IMR-90 (cell line): Measurements from ENCODE around the gene MAGI3. TPM values are rescaled to one million over a fixed set of nuclear protein-coding genes. Genes with fewer than 3 reads are reported as not detected.
"Not testable (repeated sequence)": the region's sequence is repeated elsewhere in the genome, so short reads cannot be mapped to it uniquely, and the experiment has no call there.

Source experiments
- ATAC-seq: fragments of 200-7000 bp; cut with Tn5 transposase; 2 replicates; pipeline ENCODE4 v1.9.1; 2020; ENCODE audit warnings: low read depth, mild to moderate bottlenecking, moderate library complexity
- BruUV-seq: library from RNA; stranded (reverse); fragments of 400-500 nt; replicated peaks from 2 replicates; lab custom pipeline; 2021; lab: Mats Ljungman, UMichigan
- CTCF ChIA-PET: fragments of 300-600 bp; formaldehyde crosslinking; extraction: SDS; loops from one replicate; lab custom pipeline; 2021; ENCODE audit warnings: antibody characterized with exemption; lab: Yijun Ruan, JAX
- POLR2A ChIA-PET: fragments of 300-600 bp; sonication (Branson Sonifier 250); formaldehyde crosslinking; loops from one replicate; lab custom pipeline; 2022; ENCODE audit warnings: antibody characterized with exemption; ENCODE audit not compliant: unreplicated experiment; lab: Charles Lee
- DNase-seq: peaks from one replicate; pipeline ENCODE4 v3.0.0; 2013
- H2AFZ ChIP-seq: replicated peaks from 2 replicates; pipeline ENCODE3; 2013; ENCODE audit warnings: low read length, mild to moderate bottlenecking; ENCODE audit not compliant: poor library complexity
- H2AK5ac ChIP-seq: 2 replicates; pipeline ENCODE4 v1.6.1; 2013; ENCODE audit warnings: low read depth, low read length, inconsistent platforms
- H2AK9ac ChIP-seq: replicated peaks from 2 replicates; pipeline ENCODE3; 2013; ENCODE audit warnings: mild to moderate bottlenecking, low read depth, low read length, moderate library complexity; ENCODE audit not compliant: poor library complexity
- H2BK120ac ChIP-seq: 2 replicates; pipeline ENCODE4 v1.6.1; 2013; ENCODE audit warnings: low read depth, low read length, inconsistent platforms
- H2BK15ac ChIP-seq: 3 replicates; pipeline ENCODE4 v1.6.1; 2013; ENCODE audit warnings: low read depth, low read length, inconsistent platforms
- H2BK20ac ChIP-seq: 2 replicates; pipeline ENCODE4 v1.6.1; 2013; ENCODE audit warnings: low read depth, mild to moderate bottlenecking, inconsistent platforms, low read length, moderate library complexity
- H2BK5ac ChIP-seq: 2 replicates; pipeline ENCODE4 v1.6.1; 2013; ENCODE audit warnings: mild to moderate bottlenecking, low read depth, low read length, inconsistent platforms; ENCODE audit not compliant: poor library complexity, severe bottlenecking
- H3K14ac ChIP-seq: replicated peaks from 2 replicates; pipeline ENCODE4 v1.6.1; 2013; ENCODE audit warnings: low read depth, low read length, inconsistent platforms
- H3K18ac ChIP-seq: 2 replicates; pipeline ENCODE4 v1.6.1; 2013; ENCODE audit warnings: low read depth, low read length, control low read depth
- H3K23ac ChIP-seq: 2 replicates; pipeline ENCODE4 v1.6.1; 2013; ENCODE audit warnings: low read depth, low read length, inconsistent platforms
- H3K27ac ChIP-seq: 2 replicates; pipeline ENCODE4 v1.5.1; 2013; ENCODE audit warnings: mild to moderate bottlenecking, control low read depth, low read length; ENCODE audit not compliant: insufficient read depth
- H3K27me3 ChIP-seq: 2 replicates; pipeline ENCODE4 v1.6.1; 2013; ENCODE audit warnings: low read length; ENCODE audit not compliant: control insufficient read depth, insufficient read depth
- H3K36me3 ChIP-seq: 2 replicates; pipeline ENCODE4 v1.6.1; 2013; ENCODE audit warnings: low read length, mixed read lengths; ENCODE audit not compliant: control insufficient read depth, insufficient read depth
- H3K4ac ChIP-seq: 2 replicates; pipeline ENCODE4 v1.6.1; 2013; ENCODE audit warnings: low read depth, low read length, inconsistent platforms
- H3K4me1 ChIP-seq: 2 replicates; pipeline ENCODE4 v1.6.1; 2013; ENCODE audit warnings: low read length, mixed read lengths; ENCODE audit not compliant: control insufficient read depth, insufficient read depth
- H3K4me2 ChIP-seq: 2 replicates; pipeline ENCODE4 v1.6.1; 2013; ENCODE audit warnings: low read depth, mild to moderate bottlenecking, control low read depth, low read length, moderate library complexity
- H3K4me3 ChIP-seq: 2 replicates; pipeline ENCODE4 v1.5.1; 2013; ENCODE audit warnings: low read depth, mild to moderate bottlenecking, control low read depth, low read length, moderate library complexity; ENCODE audit not compliant: insufficient read depth
- H3K56ac ChIP-seq: 2 replicates; pipeline ENCODE4 v1.6.1; 2013; ENCODE audit warnings: low read length, inconsistent platforms; ENCODE audit not compliant: insufficient read depth; ENCODE audit errors: extremely low read depth
- H3K79me1 ChIP-seq, 2 experiments: 2 replicates each; pipeline ENCODE4 v1.6.1; 2013; ENCODE audit warnings: low read length in 2 of 2, inconsistent platforms in 1 of 2, low read depth in 1 of 2
- H3K9ac ChIP-seq: 2 replicates; pipeline ENCODE4 v1.6.1; 2013; ENCODE audit warnings: low read depth, low read length, control low read depth
- H3K9me1 ChIP-seq: 2 replicates; pipeline ENCODE4 v1.6.1; 2013; ENCODE audit warnings: low read length, inconsistent platforms; ENCODE audit not compliant: insufficient read depth
- H3K9me3 ChIP-seq: 2 replicates; pipeline ENCODE4 v1.6.1; 2013; ENCODE audit warnings: low read length; ENCODE audit not compliant: control insufficient read depth, insufficient read depth
- H4K20me1 ChIP-seq: 2 replicates; pipeline ENCODE4 v1.6.1; 2013; ENCODE audit warnings: low read length, inconsistent platforms; ENCODE audit not compliant: insufficient read depth
- H4K5ac ChIP-seq: 2 replicates; pipeline ENCODE4 v1.6.1; 2013; ENCODE audit warnings: mild to moderate bottlenecking, low read depth, low read length, control low read depth
- H4K8ac ChIP-seq, 2 experiments: 2 replicates each; pipeline ENCODE4 v1.6.1; 2013; ENCODE audit warnings: low read depth in 2 of 2, low read length in 2 of 2, control low read depth in 1 of 2, inconsistent platforms in 1 of 2
- H4K91ac ChIP-seq: 2 replicates; pipeline ENCODE4 v1.6.1; 2013; ENCODE audit warnings: low read depth, low read length, inconsistent platforms; ENCODE audit not compliant: insufficient read depth
- WGBS, 2 experiments: methylation state at CpG; one replicate each; pipeline versions ENCODE4 v1.1.5 to v1.1.7; 2013; ENCODE audit warnings: missing lambda C conversion rate in 2 of 2; ENCODE audit not compliant: insufficient read length in 1 of 2; ENCODE audit errors: extremely low coverage in 2 of 2; 5-methylcytosine and 5-hydroxymethylcytosine counted together
- dilution Hi-C: fragments of 300-500 bp; cut with HindIII; formaldehyde crosslinking; loops from one replicate; pipeline ENCODE4 v1.14.3; 2018; ENCODE audit warnings: low sequenced_read_pairs; ENCODE audit not compliant: unreplicated experiment
- in situ Hi-C: fragments of 300-500 bp; cut with MboI; formaldehyde crosslinking; loops from 3 replicates; pipeline ENCODE4 v1.14.3; 2019; ENCODE audit warnings: low sequenced_read_pairs, inconsistent platforms, mixed read lengths
- intact Hi-C: fragments of 100-400 bp; cut with micrococcal nuclease; formaldehyde crosslinking; loops from 2 replicates; pipeline ENCODE4 v1.10.0; 2022
- polyA plus RNA-seq, 3 experiments: library from polyadenylated mRNA; depleted of rRNA; stranded (reverse); fragments of >200 nt; gene quantifications; 2 replicates each; pipeline ENCODE4 v1.2.3, GENCODE V29; 2012; ENCODE audit warnings: low replicate concordance in 1 of 3
- total RNA-seq: library from RNA; depleted of rRNA; stranded (reverse); fragments of >200 nt; gene quantifications from 2 replicates; pipeline ENCODE4 v1.2.3, GENCODE V29; 2012

The MAGI3 gene
- total and polyA plus RNA-seq, 2 of the 4 experiments (the other 2 are of a cell fraction), result 2.5 to 8.8 TPM

DNA sequence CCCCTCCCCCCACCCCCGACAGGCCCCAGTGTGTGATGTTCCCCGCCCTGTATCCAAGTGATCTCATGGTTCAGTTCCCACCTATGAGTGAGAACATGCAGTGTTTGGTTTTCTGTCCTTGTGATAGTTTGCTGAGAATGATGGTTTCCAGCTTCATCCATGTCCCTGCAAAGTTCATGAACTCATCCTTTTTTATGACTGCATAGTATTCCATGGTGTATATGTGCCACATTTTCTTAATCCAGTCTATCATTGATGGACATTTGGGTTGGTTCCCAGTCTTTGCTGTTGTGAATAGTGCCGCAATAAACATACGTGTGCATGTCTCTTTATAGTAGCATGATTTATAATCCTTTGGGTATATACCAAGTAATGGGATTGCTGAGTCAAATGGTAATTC lies 21.7 kb downstream of the MAGI3 start:
- H4K91ac ChIP-seq, H2BK20ac ChIP-seq, H3K9me3 ChIP-seq, DNase-seq, H3K9ac ChIP-seq, H3K23ac ChIP-seq, H2AFZ ChIP-seq, H3K9me1 ChIP-seq, H3K4me3 ChIP-seq, H3K36me3 ChIP-seq, dilution Hi-C loops, ATAC-seq, H3K27ac ChIP-seq, H2BK15ac ChIP-seq, H3K4me1 ChIP-seq, H3K14ac ChIP-seq, H4K5ac ChIP-seq, H4K8ac ChIP-seq, POLR2A ChIA-PET, intact Hi-C loops, H2AK5ac ChIP-seq, H3K18ac ChIP-seq, H2BK5ac ChIP-seq, CTCF ChIA-PET, H2BK120ac ChIP-seq, H3K27me3 ChIP-seq, H4K20me1 ChIP-seq, H3K4ac ChIP-seq, H2AK9ac ChIP-seq, in situ Hi-C loops, BruUV-seq, H3K56ac ChIP-seq, H3K4me2 ChIP-seq: not testable (repeated sequence)
- H3K79me1 ChIP-seq, result peaks cover 7 to 12% of the 10 kb centered on the region in 2 experiments; a peak in 3 of 4 replicates
- WGBS, 2 experiments, result no CpG with 5 or more reads among the region's 4 CpGs
